Neural progenitor cell (in vitro differentiated cells): Measurements from ENCODE around the gene ZNF329. TPM values are rescaled to one million over a fixed set of nuclear protein-coding genes. Genes with fewer than 3 reads are reported as not detected.

Source experiments
- DNase-seq: peaks from one replicate; pipeline ENCODE4 v3.0.0-alpha.2; 2016; ENCODE audit warnings: low spot score
- H2AFZ ChIP-seq: fragments of 200-600 bp; sonication (generic); replicated peaks from 2 replicates; pipeline ENCODE4 v1.6.1; 2016; ENCODE audit warnings: antibody characterized with exemption
- H3F3A ChIP-seq: fragments of 200-600 bp; sonication (generic); 2 replicates; pipeline ENCODE4 v1.6.1; 2016; ENCODE audit warnings: antibody characterized with exemption, low read depth
- H3K27ac ChIP-seq: fragments of 200-600 bp; sonication (generic); 2 replicates; pipeline ENCODE4 v1.5.1; 2016; ENCODE audit warnings: mild to moderate bottlenecking
- H3K27me3 ChIP-seq: fragments of 200-600 bp; sonication (generic); 2 replicates; pipeline ENCODE4 v1.6.1; 2016; ENCODE audit warnings: mild to moderate bottlenecking, moderate library complexity
- H3K36me3 ChIP-seq: fragments of 200-600 bp; sonication (generic); 2 replicates; pipeline ENCODE4 v1.5.1; 2016
- H3K4me1 ChIP-seq: fragments of 200-600 bp; sonication (generic); 2 replicates; pipeline ENCODE4 v1.6.1; 2016; ENCODE audit warnings: mixed run types
- H3K4me2 ChIP-seq: fragments of 200-600 bp; sonication (generic); 2 replicates; pipeline ENCODE4 v1.6.1; 2016
- H3K4me3 ChIP-seq: fragments of 200-600 bp; sonication (generic); 2 replicates; pipeline ENCODE4 v1.5.1; 2016
- H3K79me2 ChIP-seq: fragments of 200-600 bp; sonication (generic); 2 replicates; pipeline ENCODE4 v1.6.1; 2016; ENCODE audit warnings: low read depth
- H3K9ac ChIP-seq: fragments of 200-600 bp; sonication (generic); 2 replicates; pipeline ENCODE4 v1.6.1; 2016
- H3K9me3 ChIP-seq: fragments of 200-600 bp; sonication (generic); 2 replicates; pipeline ENCODE4 v1.5.1; 2016; ENCODE audit warnings: low read depth
- H4K20me1 ChIP-seq: fragments of 200-600 bp; sonication (generic); 2 replicates; pipeline ENCODE4 v1.6.1; 2016; ENCODE audit warnings: low read depth
- H3K27ac Mint-ChIP-seq: 3 replicates; pipeline ENCODE4 v1.8.0; 2021; ENCODE audit warnings: mixed read lengths
- H3K27me3 Mint-ChIP-seq: 2 replicates; pipeline ENCODE4 v1.8.0; 2022; ENCODE audit warnings: low read depth, mild to moderate bottlenecking, inconsistent platforms, moderate library complexity, mixed read lengths; ENCODE audit not compliant: insufficient read depth
- H3K36me3 Mint-ChIP-seq: 3 replicates; pipeline ENCODE4 v1.8.0; 2021; ENCODE audit warnings: mixed read lengths
- H3K4me1 Mint-ChIP-seq: 3 replicates; pipeline ENCODE4 v1.8.0; 2021; ENCODE audit warnings: mixed read lengths
- H3K4me3 Mint-ChIP-seq: 3 replicates; pipeline ENCODE4 v1.8.0; 2021; ENCODE audit warnings: mild to moderate bottlenecking, moderate library complexity, mixed read lengths
- H3K9me3 Mint-ChIP-seq: 3 replicates; pipeline ENCODE4 v1.8.0; 2020; ENCODE audit warnings: mixed read lengths
- CTCF ChIP-seq: fragments of 200-600 bp; sonication (generic); IDR thresholded peaks from 2 replicates; pipeline ENCODE4 v1.5.1; 2017; ENCODE audit warnings: antibody characterized with exemption, mild to moderate bottlenecking
- EZH2 ChIP-seq: fragments of 200-600 bp; sonication (generic); IDR thresholded peaks from 2 replicates; pipeline ENCODE4 v1.6.1; 2017; ENCODE audit warnings: antibody characterized with exemption, mild to moderate bottlenecking, moderate library complexity
- EZH2phosphoT487 ChIP-seq: fragments of 200-600 bp; sonication (generic); IDR thresholded peaks from 2 replicates; pipeline ENCODE4 v1.6.1; 2017; ENCODE audit warnings: antibody characterized with exemption
- total RNA-seq: library from RNA; depleted of rRNA; stranded (reverse); fragments of >200 nt; gene quantifications from 2 replicates; pipeline ENCODE4 v1.2.3, GENCODE V29; 2015; ENCODE audit warnings: low replicate concordance

Gene ZNF329
- total RNA-seq, 1 donor from 2014 or later: 36.2 TPM

GRCh38 chr19:58097349-58097748 is 53.2 kb downstream of the ZNF329 start:
- H3K9ac ChIP-seq: peak overlapping the region; percentile 99
- H2AFZ ChIP-seq: no peak overlapping the region
- Mint-ChIP-seq H3K36me3 (peaks cover 23% of the 10 kb centered on the region), H3K4me3 (peak overlapping the region; percentile 89), H3K9me3 (peaks cover 68% of the 10 kb centered on the region), H3K4me1 (peaks cover 5% of the 10 kb centered on the region), H3K27ac (peak overlapping the region; percentile 96), H3K27me3 (peaks cover 8% of the 10 kb centered on the region)
- TF ChIP-seq EZH2 (no peak), EZH2phosphoT487 (no peak), CTCF (no peak)
- H3K27ac ChIP-seq: no peak overlapping the region
- no peaks in the 10 kb centered on the region for H3K4me1 ChIP-seq
- no peak for DNase-seq
- no peaks in the 10 kb centered on the region for H4K20me1 ChIP-seq
- peak overlapping the region; percentile 99 for H3K4me3 ChIP-seq
- peak overlapping the region; percentile 83 for H3K4me2 ChIP-seq
- no peaks in the 10 kb centered on the region for H3K9me3 ChIP-seq
- peaks cover 44% of the 10 kb centered on the region for H3K79me2 ChIP-seq
- no peaks in the 10 kb centered on the region for H3K36me3 ChIP-seq
- H3K27me3 ChIP-seq: no peaks in the 10 kb centered on the region
- peaks cover 4% of the 10 kb centered on the region for H3F3A ChIP-seq

- peaks cover 70% of the 10 kb centered on the region for H3K9me3 Mint-ChIP-seq
- Histone ChIP-seq H3K4me2 (peak overlapping the region; percentile 83), H3K4me3 (peak overlapping the region; percentile 99), H3K36me3 (no peaks in the 10 kb centered on the region), H3K4me1 (no peaks in the 10 kb centered on the region), H4K20me1 (no peaks in the 10 kb centered on the region), H3K9me3 (no peaks in the 10 kb centered on the region), H3K9ac (no peak overlapping the region), H3K27me3 (no peaks in the 10 kb centered on the region), H3K27ac (no peak overlapping the region), H2AFZ (no peak overlapping the region), H3K79me2 (peaks cover 44% of the 10 kb centered on the region), H3F3A (peaks cover 4% of the 10 kb centered on the region)
- no peak for DNase-seq
- H3K4me1 Mint-ChIP-seq: peaks cover 5% of the 10 kb centered on the region
- H3K27me3 Mint-ChIP-seq: peaks cover 12% of the 10 kb centered on the region
- no peak for TF ChIP-seq EZH2phosphoT487
- no peak for TF ChIP-seq CTCF
- peak overlapping the region; percentile 96 for H3K27ac Mint-ChIP-seq
- H3K4me3 Mint-ChIP-seq: peak overlapping the region; percentile 89
- peaks cover 25% of the 10 kb centered on the region for H3K36me3 Mint-ChIP-seq
Observed at GRCh38 chr19:58096884-58097283, 53.7 kb downstream of the ZNF329 start.

GRCh38 chr19:58095328-58095727 is 55.3 kb downstream of the ZNF329 start:
- peaks cover 16% of the 10 kb centered on the region for H3K27me3 Mint-ChIP-seq
- H3K27ac Mint-ChIP-seq: no peak overlapping the region
- no peaks in the 10 kb centered on the region for H3K9me3 ChIP-seq

More at GRCh38 chr19:58095328-58095727, 55.3 kb downstream of the ZNF329 start:
- Histone ChIP-seq H2AFZ (no peak overlapping the region), H3K4me2 (no peak overlapping the region), H3K9ac (no peak overlapping the region), H3F3A (peaks cover 4% of the 10 kb centered on the region), H3K27me3 (no peaks in the 10 kb centered on the region), H3K36me3 (no peaks in the 10 kb centered on the region), H3K4me1 (no peaks in the 10 kb centered on the region), H3K79me2 (peaks cover 44% of the 10 kb centered on the region), H3K4me3 (no peak overlapping the region), H4K20me1 (no peaks in the 10 kb centered on the region), H3K27ac (no peak overlapping the region)
- Mint-ChIP-seq H3K4me3 (no peak overlapping the region), H3K9me3 (peaks cover 75% of the 10 kb centered on the region), H3K4me1 (peaks cover 5% of the 10 kb centered on the region), H3K36me3 (peaks cover 29% of the 10 kb centered on the region)
- no peak for DNase-seq
- TF ChIP-seq CTCF (no peak), EZH2 (no peak), EZH2phosphoT487 (no peak)
